ENCODE data around the gene USP1. TPM values are rescaled to one million over a fixed set of nuclear protein-coding genes. Genes with fewer than 3 reads are reported as not detected.

Gene USP1
- total RNA-seq, 1 experiment from 2014 or later, result 64.6 TPM

- Histone ChIP-seq H3T11ph (ENCODE audit: low read length) (no peak overlapping the region), H2BK120ac (ENCODE audit: low read depth, low read length, poor library complexity, severe bottlenecking) (no peak overlapping the region), H3K23me2 (ENCODE audit: insufficient read length, low read depth, low read length, poor library complexity, severe bottlenecking) (no peaks in the 10 kb centered on the region), H3K27ac (ENCODE audit: insufficient read length, low read depth, low read length) (no peak overlapping the region), H4K5ac (ENCODE audit: insufficient read length, low read depth, low read length) (no peak overlapping the region), H2AFZ (ENCODE audit: low read length) (no peak overlapping the region), H4K91ac (ENCODE audit: insufficient read length, low read depth, low read length) (no peak overlapping the region), H3K18ac (ENCODE audit: insufficient read length, low read depth, low read length) (no peak overlapping the region), H3K14ac (ENCODE audit: insufficient read depth, low read length) (no peak overlapping the region), H2BK5ac (ENCODE audit: insufficient read length, low read length) (no peak overlapping the region), H3K9ac (ENCODE audit: extremely low read depth, insufficient read length, low read length) (no peak overlapping the region), H2BK15ac (ENCODE audit: low read depth, low read length) (no peak overlapping the region), H2BK20ac (ENCODE audit: low read depth, low read length, poor library complexity, severe bottlenecking) (no peak overlapping the region), H3K27me3 (ENCODE audit: insufficient read depth, low read length) (no peaks in the 10 kb centered on the region), H3K23ac (ENCODE audit: insufficient read length, low read depth, low read length) (no peak overlapping the region), H3K56ac (ENCODE audit: insufficient read length, low read depth, low read length) (no peak overlapping the region), H4K20me1 (ENCODE audit: control insufficient read depth, insufficient read depth, insufficient read length) (no peaks in the 10 kb centered on the region), H2BK12ac (ENCODE audit: insufficient read length, low read depth, low read length) (no peak overlapping the region), H2AK5ac (ENCODE audit: insufficient read length, low read length) (no peak overlapping the region), H4K8ac (replicated peaks; ENCODE audit: insufficient read length, low read depth, low read length) (no peak overlapping the region), H3K4ac (ENCODE audit: low read depth, low read length) (no peak overlapping the region), H3K4me1 (ENCODE audit: insufficient read depth, low read length) (no peaks in the 10 kb centered on the region), H3K4me2 (ENCODE audit: insufficient read depth, insufficient read length, low read length) (no peak overlapping the region), H3K79me2 (ENCODE audit: insufficient read depth, low read length) (no peaks in the 10 kb centered on the region), H3K9me3 (ENCODE audit: control insufficient read depth, low read depth, low read length) (no peaks in the 10 kb centered on the region), H3K79me1 (ENCODE audit: insufficient read depth, low read depth, low read length, poor library complexity, severe bottlenecking) (no peaks in the 10 kb centered on the region)
- H3K27me3 Mint-ChIP-seq (ENCODE audit: low read depth), result no peaks in the 10 kb centered on the region
- peak overlapping the region in 1 of 2 experiments; percentile 7; a peak in 1 of 5 replicates for H3K4me3 Mint-ChIP-seq
- no peaks in the 10 kb centered on the region for H3K9me3 Mint-ChIP-seq
- peaks cover 5 to 34% (median 25%) of the 10 kb centered on the region in 3 experiments; a peak in 5 of 7 replicates for H3K36me3 Mint-ChIP-seq (ENCODE audit: insufficient read depth in 1 of 3, low read depth in 3 of 3)
- no CpG with 5 or more reads among the region's 3 CpGs for WGBS (ENCODE audit: extremely low coverage, insufficient read length, low lambda C conversion rate)
- peak; percentile 39 for DNase-seq
- H3K4me1 Mint-ChIP-seq, result peaks cover 23 to 26% of the 10 kb centered on the region in 2 experiments
- H3K27ac Mint-ChIP-seq, result 0 out of 7 replicates have a peak overlapping the region, but pooled peaks of 1 of the 3 experiments have one; percentile 25
- TF ChIP-seq, protein P1, sequence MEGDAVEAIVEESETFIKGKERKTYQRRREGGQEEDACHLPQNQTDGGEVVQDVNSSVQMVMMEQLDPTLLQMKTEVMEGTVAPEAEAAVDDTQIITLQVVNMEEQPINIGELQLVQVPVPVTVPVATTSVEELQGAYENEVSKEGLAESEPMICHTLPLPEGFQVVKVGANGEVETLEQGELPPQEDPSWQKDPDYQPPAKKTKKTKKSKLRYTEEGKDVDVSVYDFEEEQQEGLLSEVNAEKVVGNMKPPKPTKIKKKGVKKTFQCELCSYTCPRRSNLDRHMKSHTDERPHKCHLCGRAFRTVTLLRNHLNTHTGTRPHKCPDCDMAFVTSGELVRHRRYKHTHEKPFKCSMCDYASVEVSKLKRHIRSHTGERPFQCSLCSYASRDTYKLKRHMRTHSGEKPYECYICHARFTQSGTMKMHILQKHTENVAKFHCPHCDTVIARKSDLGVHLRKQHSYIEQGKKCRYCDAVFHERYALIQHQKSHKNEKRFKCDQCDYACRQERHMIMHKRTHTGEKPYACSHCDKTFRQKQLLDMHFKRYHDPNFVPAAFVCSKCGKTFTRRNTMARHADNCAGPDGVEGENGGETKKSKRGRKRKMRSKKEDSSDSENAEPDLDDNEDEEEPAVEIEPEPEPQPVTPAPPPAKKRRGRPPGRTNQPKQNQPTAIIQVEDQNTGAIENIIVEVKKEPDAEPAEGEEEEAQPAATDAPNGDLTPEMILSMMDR (conservative IDR thresholded peaks at IDR 0.05), result no peak
These were observed 39.8 kb downstream of the USP1 start for GRCh38 chr1:62476525-62477219.

All from H9 (cell line).